ENCODE data around the gene ALAS2.
"Not testable (repeated sequence)": the region's sequence is repeated elsewhere in the genome, so short reads cannot be mapped to it uniquely, and the experiment has no call there.

Gene ALAS2, protein sequence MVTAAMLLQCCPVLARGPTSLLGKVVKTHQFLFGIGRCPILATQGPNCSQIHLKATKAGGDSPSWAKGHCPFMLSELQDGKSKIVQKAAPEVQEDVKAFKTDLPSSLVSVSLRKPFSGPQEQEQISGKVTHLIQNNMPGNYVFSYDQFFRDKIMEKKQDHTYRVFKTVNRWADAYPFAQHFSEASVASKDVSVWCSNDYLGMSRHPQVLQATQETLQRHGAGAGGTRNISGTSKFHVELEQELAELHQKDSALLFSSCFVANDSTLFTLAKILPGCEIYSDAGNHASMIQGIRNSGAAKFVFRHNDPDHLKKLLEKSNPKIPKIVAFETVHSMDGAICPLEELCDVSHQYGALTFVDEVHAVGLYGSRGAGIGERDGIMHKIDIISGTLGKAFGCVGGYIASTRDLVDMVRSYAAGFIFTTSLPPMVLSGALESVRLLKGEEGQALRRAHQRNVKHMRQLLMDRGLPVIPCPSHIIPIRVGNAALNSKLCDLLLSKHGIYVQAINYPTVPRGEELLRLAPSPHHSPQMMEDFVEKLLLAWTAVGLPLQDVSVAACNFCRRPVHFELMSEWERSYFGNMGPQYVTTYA

DNA sequence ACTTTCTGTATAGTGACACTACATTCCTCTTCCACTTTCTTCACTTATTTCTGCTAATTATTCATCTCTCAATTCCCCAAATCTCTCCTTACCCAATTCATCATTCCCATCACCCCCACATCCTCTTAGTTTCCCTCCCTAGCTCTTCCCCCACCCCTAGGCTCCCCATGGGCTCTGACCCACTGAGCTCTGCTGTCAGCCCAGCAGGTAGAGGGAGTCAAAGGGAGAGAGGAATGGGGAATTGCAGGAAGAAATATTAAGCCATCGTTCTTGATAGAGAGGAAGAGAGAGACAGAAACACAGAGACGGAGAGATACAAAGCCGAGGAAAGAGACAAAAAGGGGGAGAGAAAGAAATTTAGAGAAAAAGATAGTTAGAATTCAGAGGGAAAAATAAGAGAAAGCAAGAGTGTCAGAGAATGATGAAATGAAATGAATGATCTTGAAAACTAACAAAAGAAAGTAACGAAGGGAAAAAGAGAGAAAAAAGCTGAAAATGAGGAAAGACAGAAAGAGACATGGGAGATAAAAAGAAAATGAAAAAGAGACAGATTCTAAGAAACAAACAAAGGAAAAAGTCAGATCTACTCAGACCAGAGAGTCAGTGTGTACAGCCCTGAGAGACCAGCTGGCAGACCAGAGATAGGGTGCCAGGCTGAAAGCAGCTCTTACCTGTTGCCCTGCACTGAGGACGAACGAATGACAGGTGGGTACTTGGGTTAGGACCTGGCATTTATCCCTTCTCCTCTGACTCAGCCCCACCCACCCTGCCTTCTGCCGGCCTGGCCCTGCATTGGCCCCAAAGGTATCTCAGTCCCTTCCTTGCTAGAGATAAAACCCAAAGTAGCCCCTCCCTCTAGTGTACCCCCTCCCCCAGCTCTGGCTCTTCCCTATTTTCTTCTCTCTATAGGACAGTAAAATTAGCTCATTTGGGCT lies at the start of gene ALAS2:
Gene ALAS2, minus strand, starts transcription at position 707 of the 935 bp plus-strand sequence. CDS start 4,977 bp downstream, outside the sequence.
- DNase-seq (ENCODE audit: low read depth in 1 of 2, low spot score in 1 of 2), result no peak

DNA sequence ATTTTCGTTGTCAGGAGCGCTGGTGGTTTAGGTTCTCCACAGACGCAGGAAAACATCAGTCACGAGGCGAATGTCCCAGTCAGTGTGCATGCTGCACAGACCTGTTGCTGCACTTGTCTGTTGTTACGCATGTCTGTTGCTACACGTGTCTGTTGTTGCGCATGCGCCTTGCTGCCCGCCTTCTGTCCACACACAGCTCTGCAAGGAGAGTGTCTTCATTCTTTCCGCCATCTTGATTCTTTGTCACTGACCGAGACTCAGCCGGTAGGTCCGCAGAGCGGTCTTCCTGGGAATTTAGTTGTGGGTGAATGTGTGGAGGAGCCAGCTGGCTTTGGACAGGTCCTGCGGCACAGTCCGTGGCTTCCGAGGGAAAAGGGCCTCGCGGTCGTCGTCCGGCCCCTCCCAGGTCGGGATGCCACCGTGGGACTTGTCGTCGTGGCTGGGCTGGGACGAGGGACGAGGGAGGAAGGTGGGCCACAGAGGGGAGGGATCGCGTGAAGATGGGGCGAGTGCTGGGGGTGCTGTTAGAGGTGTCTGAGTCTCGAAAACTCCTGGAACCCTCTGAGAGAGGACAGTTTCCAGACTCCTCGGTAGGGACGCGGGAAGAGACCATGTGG lies 44.2 kb upstream of the ALAS2 start, which contains the start of gene PAGE2B:
Gene PAGE2B, plus strand, starts transcription at position 180 of the 617 bp plus-strand sequence. CDS start 1,012 bp downstream, outside the sequence.
- no peak for DNase-seq (ENCODE audit: low read depth in 1 of 2, low spot score in 1 of 2)

DNA sequence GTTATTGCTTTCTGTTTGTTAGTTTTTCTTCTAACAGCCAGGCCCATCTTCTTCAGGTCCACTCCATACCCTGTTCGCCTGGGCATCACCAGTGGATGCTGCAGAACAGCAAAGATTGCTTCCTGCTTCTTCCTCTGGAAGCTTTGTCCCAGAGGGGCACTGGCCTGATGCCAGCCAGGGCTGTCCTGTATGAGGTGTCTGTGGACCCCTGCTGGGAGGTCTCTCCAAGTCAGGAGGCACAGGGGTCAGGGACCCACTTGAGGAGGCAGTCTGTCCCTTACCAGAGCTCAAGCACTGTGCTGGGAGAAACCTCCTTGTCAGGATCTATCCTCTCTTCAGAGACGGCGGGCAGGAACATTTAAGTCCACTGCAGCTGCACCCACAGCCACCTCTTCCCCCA lies 41.5 kb upstream of the ALAS2 start:
- DNase-seq (ENCODE audit: low read depth in 1 of 2, low spot score in 1 of 2), result no peak

DNA sequence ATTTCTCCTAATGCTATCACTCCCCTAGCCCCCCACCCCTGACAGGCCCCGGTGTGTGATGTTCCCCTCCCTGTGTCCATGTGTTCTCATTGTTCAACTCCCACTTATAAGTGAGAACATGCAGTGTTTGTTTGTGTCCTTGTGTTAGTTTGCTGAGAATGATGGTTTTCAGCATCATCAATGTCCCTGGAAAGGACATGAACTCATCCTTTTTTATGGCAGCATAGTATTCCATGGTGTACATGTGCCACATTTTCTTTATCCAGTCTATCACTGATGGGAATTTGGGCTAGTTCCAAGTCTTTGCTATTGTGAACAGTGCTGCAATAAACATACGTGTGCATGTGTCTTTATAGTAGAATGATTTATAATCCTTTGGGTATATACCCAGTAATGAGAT lies 36.4 kb upstream of the ALAS2 start:
- not testable (repeated sequence) for DNase-seq (ENCODE audit: low read depth in 1 of 2, low spot score in 1 of 2)

DNA sequence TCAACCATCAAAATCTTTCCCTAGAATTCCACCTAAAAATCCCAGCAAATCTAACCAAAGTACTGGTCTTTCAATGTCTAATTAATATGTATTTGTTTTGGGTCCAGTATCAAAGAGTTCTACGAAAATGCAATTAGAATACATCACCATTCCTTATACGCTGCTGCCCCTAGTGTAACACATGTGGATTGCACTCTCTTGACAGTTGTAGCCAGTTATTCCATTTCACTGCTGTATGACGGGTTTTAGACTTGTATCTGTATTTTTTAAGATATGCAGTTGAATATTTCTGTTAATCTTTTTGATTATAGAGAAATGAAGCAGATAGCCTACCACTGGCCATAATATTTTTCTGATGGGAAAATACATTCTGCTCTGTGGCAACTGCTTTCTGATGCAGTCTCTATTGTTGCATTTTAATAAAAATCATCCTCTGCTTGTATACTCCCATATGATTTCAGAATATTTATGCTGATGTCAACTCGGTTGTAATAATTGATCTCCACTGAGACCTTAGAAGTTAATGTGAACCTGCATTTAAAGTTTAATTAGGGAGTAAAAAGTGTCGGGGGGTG lies 27.0 kb upstream of the ALAS2 start:
- DNase-seq (ENCODE audit: low read depth in 1 of 2, low spot score in 1 of 2), result peak in 1 of 2 donors; percentile 5

DNA sequence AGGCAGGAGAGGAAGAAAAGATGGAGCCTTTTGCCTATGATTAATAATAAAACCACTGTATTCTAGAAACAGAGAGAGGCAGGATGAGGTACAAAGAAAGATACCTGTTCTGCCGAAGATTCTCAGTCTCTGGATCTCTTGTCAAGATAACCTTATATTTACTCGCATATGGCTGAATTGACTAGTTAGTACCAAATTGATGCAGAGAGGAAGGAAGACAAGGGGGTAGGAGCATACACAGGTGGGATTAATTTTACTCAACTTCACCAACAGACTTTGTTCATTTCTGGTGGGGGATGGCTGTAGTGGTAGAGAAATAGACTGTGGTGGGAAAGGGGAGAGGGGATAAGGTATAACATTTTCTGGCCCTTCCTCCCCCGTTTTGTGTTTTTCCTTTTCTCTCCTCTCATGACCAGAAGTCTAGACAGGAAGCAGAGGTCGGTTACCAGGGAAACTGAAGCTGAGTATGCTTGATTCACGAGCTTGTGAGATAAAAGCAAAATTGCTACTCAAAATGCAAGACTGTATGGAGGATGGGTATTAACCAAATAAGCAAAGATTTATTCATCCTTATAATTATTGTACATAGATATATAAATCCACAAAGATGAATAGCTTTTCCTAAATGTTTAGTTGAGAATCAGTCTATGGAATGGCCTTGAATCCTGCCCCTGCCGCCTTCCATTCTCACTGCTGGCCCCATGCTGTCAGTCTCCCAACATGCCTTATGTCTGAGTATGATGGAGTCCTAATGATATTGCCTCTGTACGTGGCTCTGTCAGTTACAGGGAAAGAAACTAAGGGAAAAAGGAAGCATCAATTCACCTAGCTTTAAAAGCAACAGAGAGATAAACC lies 26.3 kb upstream of the ALAS2 start:
- DNase-seq (ENCODE audit: low read depth in 1 of 2, low spot score in 1 of 2), result peak in 1 of 2 donors; percentile 2

DNA sequence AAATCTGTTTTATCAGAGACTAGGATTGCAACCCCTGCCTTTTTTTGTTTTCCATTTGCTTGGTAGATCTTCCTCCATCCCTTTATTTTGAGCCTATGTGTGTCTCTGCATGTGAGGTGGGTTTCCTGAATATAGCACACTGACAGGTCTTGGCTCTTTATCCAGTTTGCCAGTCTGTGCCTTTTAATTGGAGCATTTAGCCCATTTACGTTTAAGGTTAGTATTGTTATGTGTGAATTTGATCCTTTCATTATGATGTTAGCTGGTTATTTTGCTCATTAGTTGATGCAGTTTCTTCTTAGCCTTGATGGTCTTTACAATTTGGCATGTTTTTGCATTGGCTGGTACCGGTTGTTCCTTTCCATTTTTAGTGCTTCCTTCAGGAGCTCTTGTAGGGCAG lies 19.8 kb upstream of the ALAS2 start:
- not testable (repeated sequence) for DNase-seq (ENCODE audit: low read depth in 1 of 2, low spot score in 1 of 2)

DNA sequence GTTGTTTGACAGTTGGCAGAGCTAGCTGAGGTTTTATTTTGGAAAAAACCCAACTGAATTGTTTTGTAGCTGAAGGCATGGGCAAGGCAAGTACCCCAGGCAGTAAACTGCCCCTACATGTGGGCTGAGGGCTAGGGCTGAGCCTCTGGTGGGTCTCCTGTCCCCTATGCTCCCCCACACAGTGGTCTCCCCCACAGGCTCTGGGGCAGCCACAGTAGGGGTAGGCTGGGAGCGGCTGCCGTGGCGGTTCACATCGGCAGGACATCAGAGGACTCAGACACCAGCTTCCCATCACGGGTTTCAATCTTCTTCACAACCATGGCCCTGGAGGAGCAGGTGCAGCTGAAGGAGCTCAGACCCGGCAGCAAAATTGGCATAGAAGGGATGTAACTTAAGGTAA lies 10.7 kb upstream of the ALAS2 start:
- DNase-seq (ENCODE audit: low read depth in 1 of 2, low spot score in 1 of 2), result no peak

DNA sequence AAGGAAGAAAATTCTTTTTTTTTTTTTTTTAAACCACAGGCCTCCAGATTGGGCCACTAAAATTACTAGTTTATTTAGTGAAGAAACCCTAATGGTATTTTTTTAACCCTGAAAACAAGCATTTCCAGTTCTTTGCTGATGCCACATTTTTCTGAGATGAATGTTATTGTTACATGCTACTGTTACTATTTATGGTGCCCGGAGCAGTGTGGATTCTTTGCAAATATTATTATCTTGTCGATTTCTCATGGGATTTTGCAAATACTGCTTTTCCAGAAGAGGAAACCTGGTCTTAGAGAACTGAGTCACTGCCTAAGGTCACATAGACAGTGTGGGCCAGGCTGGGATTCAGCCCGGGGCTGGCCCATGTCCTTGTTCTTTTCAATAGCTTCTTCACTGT lies 8.7 kb upstream of the ALAS2 start:
- DNase-seq (ENCODE audit: low read depth in 1 of 2, low spot score in 1 of 2), result no peak

DNA sequence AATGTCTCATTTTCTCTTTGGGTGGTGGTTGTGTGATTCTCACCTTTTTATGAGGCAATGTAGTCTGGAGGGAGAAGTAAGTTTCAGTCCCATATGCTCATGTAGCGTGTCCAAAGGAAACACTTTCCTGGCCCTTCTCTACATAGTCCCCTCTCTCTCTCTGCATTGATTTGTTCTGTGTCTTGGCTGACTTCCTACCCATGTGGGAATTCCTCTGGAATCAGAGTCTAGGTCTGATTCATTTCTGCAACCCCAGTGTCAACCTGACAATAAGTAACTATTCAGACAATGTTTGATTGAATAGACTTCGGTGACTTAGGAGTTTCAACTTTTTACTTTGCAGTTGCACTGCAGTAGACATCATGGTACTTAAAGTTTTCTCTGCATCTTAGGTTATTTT lies 2.7 kb upstream of the ALAS2 start:
- no peak for DNase-seq (ENCODE audit: low read depth in 1 of 2, low spot score in 1 of 2)

DNA sequence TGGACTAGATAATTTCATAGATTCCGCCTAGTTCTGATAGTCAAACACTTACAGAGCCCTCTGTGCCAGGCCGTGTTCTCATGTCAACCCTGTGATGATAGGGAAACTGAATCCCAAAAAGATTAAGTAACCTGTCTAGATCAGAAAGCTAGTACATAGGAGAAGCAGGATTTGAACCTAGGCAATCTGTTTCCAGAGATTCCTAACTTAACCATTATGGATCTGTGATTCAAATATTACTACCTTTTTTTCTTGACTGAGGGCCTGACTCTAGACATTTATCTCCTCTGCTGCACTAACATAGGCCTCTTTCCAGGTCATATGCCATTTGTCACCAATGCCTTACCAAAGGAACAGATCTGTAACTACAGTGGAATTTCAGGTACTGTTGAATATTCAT lies 1.5 kb downstream of the ALAS2 start:
- no peak for DNase-seq (ENCODE audit: low read depth in 1 of 2, low spot score in 1 of 2)

DNA sequence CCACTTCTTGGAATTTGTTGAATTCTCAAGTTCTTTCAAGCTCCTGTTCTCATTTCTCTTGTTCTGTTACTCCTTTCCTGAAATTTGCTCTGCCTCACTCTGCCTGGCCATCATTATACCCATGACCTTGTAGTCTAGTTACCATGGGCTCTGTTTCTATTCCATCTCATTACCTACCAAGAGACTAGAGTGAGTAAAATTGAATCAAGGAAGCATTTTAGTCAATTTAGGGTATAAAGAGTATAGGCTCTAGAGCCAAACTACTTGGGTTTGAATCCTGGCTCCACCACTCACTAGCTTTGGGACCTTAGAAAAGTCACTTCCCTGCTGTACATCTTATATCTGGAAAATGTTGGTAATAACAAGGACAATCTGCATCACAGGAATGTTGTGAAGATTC lies 2.2 kb downstream of the ALAS2 start:
- DNase-seq (ENCODE audit: low read depth in 1 of 2, low spot score in 1 of 2), result no peak

DNA sequence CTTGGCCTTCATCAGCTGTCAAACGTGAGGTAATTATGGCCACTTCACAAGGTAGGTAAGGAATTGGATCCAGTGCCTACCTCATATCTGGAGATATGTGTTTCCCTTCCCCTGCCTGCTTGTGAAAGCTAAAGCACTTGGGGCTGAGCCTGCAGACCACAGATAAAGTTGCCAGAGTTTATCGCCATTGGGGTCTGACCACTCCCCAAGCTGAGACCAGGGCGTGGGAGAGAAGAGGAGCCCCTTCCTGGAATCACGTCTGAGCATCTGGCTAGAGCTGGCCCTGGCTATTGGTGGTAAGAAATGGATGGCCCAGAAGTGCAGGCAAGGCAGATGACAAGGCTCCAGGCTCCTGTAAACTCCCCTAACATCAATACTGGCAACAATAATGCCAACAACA lies 2.7 kb downstream of the ALAS2 start:
- DNase-seq (ENCODE audit: low read depth in 1 of 2, low spot score in 1 of 2), result no peak

DNA sequence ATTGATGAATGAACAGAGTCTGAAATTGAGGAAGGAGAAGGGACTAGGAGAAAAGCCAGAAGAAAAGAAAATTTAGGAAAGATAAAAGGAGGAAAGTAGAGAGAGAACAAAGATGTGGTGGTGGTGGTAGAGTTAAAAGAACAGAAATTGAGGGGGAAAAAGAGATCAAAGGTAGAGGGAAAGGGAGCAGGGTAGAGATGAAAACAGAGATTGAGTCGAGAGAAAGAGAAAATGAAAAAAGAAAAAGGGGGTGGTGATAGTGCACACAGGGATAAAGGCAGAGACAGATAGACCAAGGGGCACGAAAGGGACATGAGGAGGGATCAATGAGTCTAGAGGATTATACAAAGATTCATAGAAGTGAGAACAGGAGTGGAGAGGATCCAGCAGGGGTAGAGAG lies 3.9 kb downstream of the ALAS2 start:
- DNase-seq (ENCODE audit: low read depth in 1 of 2, low spot score in 1 of 2), result no peak

DNA sequence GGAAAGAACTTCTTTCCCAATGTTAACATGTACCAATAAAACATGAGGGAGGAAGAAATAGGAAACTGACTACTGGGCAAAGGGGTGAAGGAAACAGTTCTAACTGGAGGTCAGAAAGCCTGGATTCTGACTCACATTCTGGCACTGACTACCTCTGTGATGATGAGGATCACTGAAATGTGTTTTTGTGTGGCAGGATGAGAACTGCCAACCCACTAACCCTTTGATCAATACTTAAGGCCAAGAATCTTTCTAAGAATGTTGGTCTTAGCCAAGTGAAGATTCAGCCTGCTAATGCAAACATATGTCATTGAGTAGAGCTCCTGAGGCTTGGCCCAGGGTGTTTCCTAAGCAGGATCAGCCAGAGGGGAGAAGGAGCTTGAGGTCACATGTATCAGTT lies 4.6 kb downstream of the ALAS2 start:
- DNase-seq (ENCODE audit: low read depth in 1 of 2, low spot score in 1 of 2), result no peak

DNA sequence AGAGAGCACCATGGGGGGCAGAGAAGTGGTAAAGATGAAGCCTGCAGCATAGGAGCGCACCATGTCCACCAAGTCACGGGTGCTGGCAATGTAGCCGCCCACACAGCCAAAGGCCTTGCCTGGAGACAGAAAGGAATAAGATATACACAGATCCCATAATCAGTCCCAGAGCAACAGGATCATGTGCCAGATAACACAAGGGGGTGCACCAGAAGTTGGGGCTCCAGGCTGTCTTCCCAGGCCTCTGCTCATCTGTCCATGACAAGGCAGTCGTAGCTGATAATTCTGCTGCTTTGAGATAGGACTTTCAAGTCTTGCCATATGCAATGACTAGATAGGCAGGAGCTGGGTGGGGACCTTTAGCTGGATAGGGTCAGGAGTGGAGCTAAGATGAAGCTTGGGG lies 15.9 kb downstream of the ALAS2 start:
- DNase-seq (ENCODE audit: low read depth in 1 of 2, low spot score in 1 of 2), result no peak

DNA sequence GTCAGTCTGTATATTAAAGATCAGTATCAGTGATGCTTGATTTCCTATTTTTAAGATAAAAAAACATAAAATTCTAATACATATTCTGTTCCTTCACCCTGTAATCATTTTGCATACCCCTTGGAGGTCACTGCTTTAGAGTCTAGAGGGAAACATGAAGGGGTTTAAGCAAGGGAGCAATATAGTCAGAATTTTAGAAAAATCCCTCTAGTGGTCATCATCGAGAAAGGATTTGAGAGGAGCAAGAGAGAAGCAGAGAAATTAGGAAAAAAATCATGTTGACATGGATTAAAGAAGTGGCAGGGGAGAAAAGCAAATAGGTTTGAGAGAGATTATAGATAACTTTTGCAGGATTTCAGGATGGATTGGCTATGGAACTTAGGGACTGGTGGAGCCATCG lies 19.5 kb downstream of the ALAS2 start:
- no peak for DNase-seq (ENCODE audit: low read depth in 1 of 2, low spot score in 1 of 2)

DNA sequence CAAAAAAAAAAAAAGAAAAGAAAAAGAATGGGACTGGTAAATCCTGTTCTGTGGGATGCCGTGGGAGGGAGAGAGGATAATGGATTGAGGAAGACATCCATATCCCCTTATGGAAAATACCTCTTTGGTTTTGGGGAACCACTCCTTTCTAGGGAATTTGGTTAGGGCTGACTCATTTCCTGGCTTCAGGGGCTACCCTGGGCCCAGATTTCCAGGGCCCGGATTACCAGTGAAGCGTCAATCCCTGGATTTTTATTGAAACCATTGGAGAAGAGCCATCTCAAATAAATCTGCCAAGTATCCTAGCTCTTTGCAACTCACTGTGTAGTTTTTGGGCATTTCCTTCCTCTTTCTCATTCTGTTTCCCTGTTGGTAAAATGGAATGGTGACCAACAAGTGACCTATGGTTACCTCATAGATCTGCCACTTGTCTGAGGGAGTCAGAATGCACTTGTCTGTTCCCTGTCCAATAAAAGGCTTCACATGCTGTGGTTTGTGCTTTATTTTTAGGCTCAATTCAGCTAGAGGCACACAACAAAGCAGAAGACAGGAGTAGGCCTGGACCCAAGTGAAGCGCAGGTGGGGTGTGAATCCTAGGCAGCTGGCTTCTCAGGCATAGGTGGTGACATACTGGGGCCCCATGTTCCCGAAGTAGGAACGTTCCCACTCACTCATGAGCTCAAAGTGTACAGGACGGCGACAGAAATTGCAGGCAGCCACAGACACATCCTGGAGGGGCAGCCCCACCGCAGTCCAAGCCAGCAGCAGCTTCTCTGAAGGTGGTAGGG lies 22.0 kb downstream of the ALAS2 start:
- DNase-seq (ENCODE audit: low read depth in 1 of 2, low spot score in 1 of 2), result no peak

DNA sequence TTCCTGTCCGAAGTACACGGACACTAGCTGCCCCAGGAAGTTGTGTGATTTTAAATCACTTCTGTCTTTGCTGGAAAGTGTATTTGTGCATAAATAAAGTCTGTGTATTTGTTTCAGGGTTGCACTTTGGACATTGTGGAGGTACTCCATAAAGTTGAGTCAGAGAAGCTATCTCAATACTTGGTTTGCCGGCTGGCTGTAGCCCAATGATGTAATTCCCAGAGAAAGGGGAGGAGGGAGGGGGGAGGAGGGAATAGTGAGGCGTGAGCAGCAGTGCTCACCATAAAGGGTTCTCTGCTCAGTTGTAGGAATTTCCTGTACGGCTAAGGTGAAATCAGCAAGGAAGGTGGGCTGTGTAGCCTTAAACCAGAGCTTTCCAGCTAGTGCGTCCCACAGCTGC lies 23.1 kb downstream of the ALAS2 start:
- no peak for DNase-seq (ENCODE audit: low read depth in 1 of 2, low spot score in 1 of 2)

Data from activated CD4-positive, alpha-beta T cell treated with anti-CD3 and anti-CD28 coated beads, Interleukin-2, amount 50 U/mL, for 24 hours (primary cell).